T-helper 1 cell treated with Interleukin-12 subunit alpha and Interleukin-12 subunit beta and Interleukin-4 antibody, amounts not matched to agents 30 μg/mL and 1 μg/mL, for 36 hours (primary cell): ENCODE data around the gene BBS9.

Experiments
- H3K27ac Mint-ChIP-seq: one replicate; pipeline ENCODE4 v1.8.0; 2021; ENCODE audit warnings: mild to moderate bottlenecking, mixed read lengths
- H3K27me3 Mint-ChIP-seq: one replicate; pipeline ENCODE4 v1.8.0; 2021; ENCODE audit warnings: low read depth, mixed read lengths
- H3K36me3 Mint-ChIP-seq: one replicate; pipeline ENCODE4 v1.8.0; 2021; ENCODE audit warnings: low read depth, mixed read lengths
- H3K4me1 Mint-ChIP-seq: one replicate; pipeline ENCODE4 v1.8.0; 2021; ENCODE audit warnings: low read depth, mixed read lengths
- H3K4me3 Mint-ChIP-seq: one replicate; pipeline ENCODE4 v1.8.0; 2021; ENCODE audit warnings: mild to moderate bottlenecking, moderate library complexity, mixed read lengths
- H3K9me3 Mint-ChIP-seq: one replicate; pipeline ENCODE4 v1.8.0; 2021; ENCODE audit warnings: mixed read lengths

Gene BBS9

GRCh38 chr7:33421429-33421828 is 292.1 kb downstream of the BBS9 start:
- no peaks in the 10 kb centered on the region for H3K27me3 Mint-ChIP-seq
- no peak overlapping the region for H3K4me3 Mint-ChIP-seq
- H3K4me1 Mint-ChIP-seq = no peaks in the 10 kb centered on the region
- no peaks in the 10 kb centered on the region for H3K9me3 Mint-ChIP-seq
- H3K27ac Mint-ChIP-seq = no peak overlapping the region
- no peaks in the 10 kb centered on the region for H3K36me3 Mint-ChIP-seq

- Mint-ChIP-seq H3K4me1 (no peaks in the 10 kb centered on the region), H3K27me3 (no peaks in the 10 kb centered on the region), H3K27ac (no peak overlapping the region), H3K9me3 (no peaks in the 10 kb centered on the region), H3K36me3 (no peaks in the 10 kb centered on the region), H3K4me3 (no peak overlapping the region)
Observed at GRCh38 chr7:33422141-33422540, 292.8 kb downstream of the BBS9 start.

- Mint-ChIP-seq H3K27me3 (no peaks in the 10 kb centered on the region), H3K4me1 (no peaks in the 10 kb centered on the region), H3K27ac (no peak overlapping the region), H3K36me3 (no peaks in the 10 kb centered on the region), H3K4me3 (no peak overlapping the region), H3K9me3 (no peaks in the 10 kb centered on the region)
Observed at GRCh38 chr7:33422825-33423645, 293.7 kb downstream of the BBS9 start.

GRCh38 chr7:33423646-33424020 is 294.3 kb downstream of the BBS9 start:
- H3K36me3 Mint-ChIP-seq = no peaks in the 10 kb centered on the region
- H3K9me3 Mint-ChIP-seq = no peaks in the 10 kb centered on the region
- no peaks in the 10 kb centered on the region for H3K27me3 Mint-ChIP-seq
- H3K4me3 Mint-ChIP-seq = no peak overlapping the region
- H3K27ac Mint-ChIP-seq = no peak overlapping the region
- no peaks in the 10 kb centered on the region for H3K4me1 Mint-ChIP-seq

DNA sequence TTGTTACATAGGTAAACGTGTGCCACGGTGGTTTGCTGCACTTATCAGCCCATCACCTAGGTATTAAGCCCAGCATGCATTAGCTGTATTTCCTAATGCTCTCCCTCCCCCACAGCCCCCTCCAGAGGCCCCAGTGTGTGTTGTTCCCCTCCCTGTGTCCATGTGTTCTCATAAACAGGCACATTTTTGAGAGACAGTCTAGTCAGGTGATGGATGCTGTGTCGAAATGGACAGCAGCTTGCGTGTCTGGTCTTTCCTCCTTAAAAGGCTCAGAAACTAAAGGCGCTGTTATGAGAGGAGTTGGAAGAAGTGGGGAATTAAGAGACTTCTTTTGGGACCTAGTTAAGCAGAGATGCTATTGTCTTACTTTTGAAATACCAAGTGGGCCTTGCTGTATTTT is 296.0 kb downstream of the BBS9 start:
- Mint-ChIP-seq H3K4me1 (no peaks in the 10 kb centered on the region), H3K27me3 (no peaks in the 10 kb centered on the region), H3K9me3 (no peaks in the 10 kb centered on the region), H3K27ac (no peak overlapping the region), H3K4me3 (no peak overlapping the region), H3K36me3 (no peaks in the 10 kb centered on the region)

DNA sequence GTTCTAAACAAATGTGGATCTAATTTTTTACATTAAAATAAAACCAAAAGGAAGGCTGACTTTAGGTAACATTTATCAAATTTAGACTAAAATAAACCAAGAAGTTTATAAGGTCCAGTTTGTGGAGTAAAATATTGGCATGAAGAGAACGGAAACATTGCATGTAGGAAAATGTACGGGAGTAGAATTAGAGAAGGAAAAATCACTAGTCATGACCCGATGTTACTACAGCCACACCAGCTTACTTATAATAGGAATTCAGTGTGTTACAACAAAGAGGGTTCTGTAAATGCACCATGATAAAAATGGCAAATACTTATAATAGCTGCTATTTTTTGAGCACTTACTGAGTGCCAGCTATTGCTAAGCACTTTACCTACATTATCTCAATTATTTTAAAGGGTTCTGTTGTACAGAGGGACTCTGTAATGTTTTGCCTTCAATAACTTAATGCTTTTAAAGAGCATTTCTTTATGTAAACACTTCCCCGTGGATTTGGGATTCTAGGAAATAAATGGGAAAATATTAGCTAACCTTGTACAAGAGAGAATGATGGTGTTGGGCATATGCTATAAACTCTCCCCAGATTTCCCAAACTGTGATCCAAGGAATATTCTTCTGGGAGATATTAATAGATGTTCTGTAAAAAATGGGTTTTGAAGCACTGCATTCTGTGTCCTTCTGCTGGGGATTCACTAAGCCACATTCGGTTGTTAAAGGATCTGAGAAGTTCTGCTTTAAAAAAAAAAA is 296.7 kb downstream of the BBS9 start:
- Mint-ChIP-seq H3K27me3 (no peaks in the 10 kb centered on the region), H3K27ac (no peak overlapping the region), H3K9me3 (no peaks in the 10 kb centered on the region), H3K4me1 (no peaks in the 10 kb centered on the region), H3K4me3 (no peak overlapping the region), H3K36me3 (no peaks in the 10 kb centered on the region)

- no peak overlapping the region for H3K4me3 Mint-ChIP-seq
- H3K9me3 Mint-ChIP-seq = no peaks in the 10 kb centered on the region
- no peaks in the 10 kb centered on the region for H3K27me3 Mint-ChIP-seq
- no peak overlapping the region for H3K27ac Mint-ChIP-seq
- no peaks in the 10 kb centered on the region for H3K36me3 Mint-ChIP-seq
- no peaks in the 10 kb centered on the region for H3K4me1 Mint-ChIP-seq
Observed at GRCh38 chr7:33428415-33428814, 299.1 kb downstream of the BBS9 start.

DNA sequence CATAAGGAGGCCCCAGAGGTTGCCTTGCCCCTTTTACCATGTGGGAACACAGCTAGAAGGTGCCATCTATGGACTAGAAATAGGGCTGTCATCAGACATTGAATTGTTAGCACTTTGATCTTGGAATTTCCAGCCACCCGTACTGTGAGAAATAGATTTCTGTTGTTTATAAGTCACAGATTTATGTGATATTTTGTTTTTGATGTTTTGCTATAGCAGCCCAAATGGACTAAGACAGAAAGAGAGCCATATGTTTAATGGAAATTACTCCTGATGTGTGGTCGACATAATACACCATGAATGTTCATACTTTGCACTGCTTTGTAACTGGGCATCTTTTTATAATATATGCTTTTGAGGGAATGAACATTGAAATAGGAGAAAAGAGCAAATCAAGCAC is 302.2 kb downstream of the BBS9 start:
- Mint-ChIP-seq H3K4me1 (no peaks in the 10 kb centered on the region), H3K4me3 (no peak overlapping the region), H3K27ac (no peak overlapping the region), H3K27me3 (no peaks in the 10 kb centered on the region), H3K36me3 (no peaks in the 10 kb centered on the region), H3K9me3 (no peaks in the 10 kb centered on the region)

GRCh38 chr7:33432821-33433220 is 303.5 kb downstream of the BBS9 start:
- Mint-ChIP-seq H3K4me1 (no peaks in the 10 kb centered on the region), H3K4me3 (no peak overlapping the region)

DNA sequence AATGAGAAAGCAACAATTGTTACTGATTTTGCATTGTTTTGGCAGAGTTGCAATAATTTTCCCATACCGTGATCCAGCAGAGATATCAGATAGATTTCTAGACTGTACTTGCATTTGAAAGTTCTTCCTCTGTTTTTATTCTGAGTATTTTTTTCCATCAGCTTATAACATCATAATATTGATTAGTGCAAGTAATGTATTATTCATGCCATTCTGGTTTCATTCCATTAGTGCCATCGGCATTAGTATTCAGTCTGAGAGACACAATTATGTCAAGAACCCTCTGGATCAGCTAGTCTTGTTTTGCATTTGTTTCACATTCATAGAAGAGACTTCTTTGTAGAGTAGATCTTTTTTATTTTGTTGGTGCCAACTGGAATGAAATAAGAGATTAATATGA is 304.0 kb downstream of the BBS9 start:
- Mint-ChIP-seq H3K27me3 (no peaks in the 10 kb centered on the region), H3K27ac (no peak overlapping the region), H3K4me3 (no peak overlapping the region), H3K4me1 (no peaks in the 10 kb centered on the region), H3K36me3 (no peaks in the 10 kb centered on the region), H3K9me3 (no peaks in the 10 kb centered on the region)

More at GRCh38 chr7:33432821-33433220, 303.5 kb downstream of the BBS9 start:
- no peak overlapping the region for H3K27ac Mint-ChIP-seq
- no peaks in the 10 kb centered on the region for H3K36me3 Mint-ChIP-seq
- no peaks in the 10 kb centered on the region for H3K27me3 Mint-ChIP-seq
- no peaks in the 10 kb centered on the region for H3K9me3 Mint-ChIP-seq

- H3K36me3 Mint-ChIP-seq = no peaks in the 10 kb centered on the region
- H3K27me3 Mint-ChIP-seq = no peaks in the 10 kb centered on the region
- no peaks in the 10 kb centered on the region for H3K4me1 Mint-ChIP-seq
- no peaks in the 10 kb centered on the region for H3K9me3 Mint-ChIP-seq
- H3K27ac Mint-ChIP-seq = no peak overlapping the region
- H3K4me3 Mint-ChIP-seq = no peak overlapping the region
Observed at GRCh38 chr7:33444511-33444910, 315.1 kb downstream of the BBS9 start.

- no peaks in the 10 kb centered on the region for H3K9me3 Mint-ChIP-seq
- H3K27ac Mint-ChIP-seq = no peak overlapping the region
- no peak overlapping the region for H3K4me3 Mint-ChIP-seq
- H3K27me3 Mint-ChIP-seq = no peaks in the 10 kb centered on the region
- no peaks in the 10 kb centered on the region for H3K36me3 Mint-ChIP-seq
- H3K4me1 Mint-ChIP-seq = no peaks in the 10 kb centered on the region
Observed at GRCh38 chr7:33446551-33446950, 317.2 kb downstream of the BBS9 start.

DNA sequence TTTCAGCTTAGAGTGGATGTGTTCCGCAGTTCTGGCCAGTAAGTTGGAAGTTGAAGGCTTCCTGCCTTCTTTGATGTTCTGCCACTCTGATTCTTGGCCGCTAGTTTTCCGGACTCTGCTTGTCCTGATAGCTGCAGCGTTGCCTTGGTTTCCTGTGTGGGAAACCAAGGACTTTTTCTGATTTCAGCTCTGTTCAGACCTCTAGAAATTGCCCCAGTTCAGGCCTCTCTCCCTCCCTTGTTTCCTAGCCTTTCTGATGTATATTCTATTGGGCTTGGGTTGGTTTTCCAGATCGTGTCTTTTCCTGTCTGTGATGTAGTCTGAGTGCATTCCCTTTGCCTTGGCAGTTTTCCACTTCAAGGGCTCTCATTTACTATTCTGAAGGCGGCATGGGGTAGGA is 318.7 kb downstream of the BBS9 start:
- no peak overlapping the region for H3K27ac Mint-ChIP-seq
- H3K27me3 Mint-ChIP-seq = no peaks in the 10 kb centered on the region
- no peak overlapping the region for H3K4me3 Mint-ChIP-seq

GRCh38 chr7:33449847-33450246 is 320.5 kb downstream of the BBS9 start:
- no peaks in the 10 kb centered on the region for H3K27me3 Mint-ChIP-seq
- no peaks in the 10 kb centered on the region for H3K4me1 Mint-ChIP-seq
- H3K36me3 Mint-ChIP-seq = no peaks in the 10 kb centered on the region
- peaks cover 3% of the 10 kb centered on the region for H3K9me3 Mint-ChIP-seq
- no peak overlapping the region for H3K4me3 Mint-ChIP-seq
- no peak overlapping the region for H3K27ac Mint-ChIP-seq

More for the DNA sequence above, 318.7 kb downstream of the BBS9 start:
- Mint-ChIP-seq H3K36me3 (no peaks in the 10 kb centered on the region), H3K4me1 (no peaks in the 10 kb centered on the region), H3K9me3 (peaks cover 3% of the 10 kb centered on the region)

- no peak overlapping the region for H3K27ac Mint-ChIP-seq
- H3K4me3 Mint-ChIP-seq = no peak overlapping the region
- H3K36me3 Mint-ChIP-seq = no peaks in the 10 kb centered on the region
- no peaks in the 10 kb centered on the region for H3K27me3 Mint-ChIP-seq
- peaks cover 3% of the 10 kb centered on the region for H3K9me3 Mint-ChIP-seq
- H3K4me1 Mint-ChIP-seq = no peaks in the 10 kb centered on the region
Observed at GRCh38 chr7:33452805-33453502, 323.6 kb downstream of the BBS9 start.
